HG03060 (cell line): ENCODE results near the gene NAGA.

Source experiments
- ATAC-seq: cut with Tn5 transposase; IDR thresholded peaks from one replicate; pipeline ENCODE4 v1.9.1; 2021; ENCODE audit warnings: low read depth, moderate number of reproducible peaks; ENCODE audit not compliant: unreplicated experiment

The NAGA gene

DNA sequence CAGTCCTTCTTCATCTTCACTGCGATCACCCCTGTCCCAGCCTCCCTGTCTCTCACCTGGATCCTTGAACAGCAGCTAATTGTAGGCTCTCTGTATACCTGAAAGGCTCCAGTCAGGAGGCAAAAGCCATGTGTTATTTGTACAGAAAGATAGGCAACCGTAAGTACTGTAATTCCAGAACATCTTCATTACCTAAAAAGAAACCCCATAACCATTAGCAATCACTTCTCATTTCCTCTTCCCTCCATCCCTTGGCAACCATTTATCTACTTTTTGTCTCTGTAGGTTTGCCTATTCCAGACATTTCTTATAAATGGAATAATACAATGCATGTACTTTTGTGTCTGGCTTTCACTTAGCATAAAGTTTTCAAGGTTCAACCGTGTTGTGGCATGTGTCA is 17.8 kb downstream of the NAGA start:
- no peak for ATAC-seq

DNA sequence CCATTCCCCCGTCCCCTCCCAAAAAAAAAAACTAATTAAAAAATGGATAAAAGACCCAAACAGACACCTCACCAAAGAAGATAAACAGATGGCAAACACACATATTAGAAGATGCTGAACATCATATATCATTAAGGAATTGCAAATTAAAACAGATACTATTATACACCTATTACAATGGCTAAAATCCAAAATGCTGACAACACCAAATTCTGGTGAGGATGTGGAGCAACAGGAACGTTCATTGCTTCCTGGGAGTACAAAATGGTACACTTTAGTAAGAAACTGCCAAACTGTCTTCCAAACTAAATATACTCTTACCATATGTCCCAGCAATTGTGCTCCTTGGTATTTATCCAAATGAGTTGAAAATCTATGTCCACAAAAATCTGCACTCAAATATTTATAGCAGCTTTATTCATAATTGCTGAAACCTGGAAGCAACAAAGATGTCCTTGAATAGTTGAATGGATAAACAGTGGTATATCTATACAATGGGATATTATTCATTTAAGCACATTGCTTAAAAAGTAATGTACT is 19.9 kb downstream of the NAGA start:
- no peak for ATAC-seq

GRCh38 chr22:42041784-42042183 is 28.8 kb downstream of the NAGA start:
- no peak for ATAC-seq

- no peak for ATAC-seq
Measured at GRCh38 chr22:42039271-42039670, 31.3 kb downstream of the NAGA start.

DNA sequence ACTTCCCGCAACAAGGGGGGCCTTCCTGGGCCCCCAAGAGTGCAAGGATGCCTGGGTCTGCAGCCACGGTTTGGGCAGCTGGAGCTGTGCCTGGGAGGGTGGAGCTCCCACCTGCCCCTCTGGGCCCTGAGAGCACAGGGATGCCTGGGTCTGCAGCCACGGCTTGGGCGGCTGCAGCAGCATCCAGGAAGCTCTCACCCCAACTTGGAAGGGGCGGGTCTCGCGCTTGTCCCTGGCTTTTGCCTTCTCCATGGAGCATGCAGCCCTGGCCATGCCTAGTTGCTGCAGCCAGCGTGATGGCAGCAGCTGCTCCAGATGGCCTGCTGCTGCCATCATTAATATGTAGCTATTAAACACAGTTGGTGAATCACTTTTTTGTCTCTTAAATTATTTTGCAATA is 35.4 kb downstream of the NAGA start:
- no peak for ATAC-seq

DNA sequence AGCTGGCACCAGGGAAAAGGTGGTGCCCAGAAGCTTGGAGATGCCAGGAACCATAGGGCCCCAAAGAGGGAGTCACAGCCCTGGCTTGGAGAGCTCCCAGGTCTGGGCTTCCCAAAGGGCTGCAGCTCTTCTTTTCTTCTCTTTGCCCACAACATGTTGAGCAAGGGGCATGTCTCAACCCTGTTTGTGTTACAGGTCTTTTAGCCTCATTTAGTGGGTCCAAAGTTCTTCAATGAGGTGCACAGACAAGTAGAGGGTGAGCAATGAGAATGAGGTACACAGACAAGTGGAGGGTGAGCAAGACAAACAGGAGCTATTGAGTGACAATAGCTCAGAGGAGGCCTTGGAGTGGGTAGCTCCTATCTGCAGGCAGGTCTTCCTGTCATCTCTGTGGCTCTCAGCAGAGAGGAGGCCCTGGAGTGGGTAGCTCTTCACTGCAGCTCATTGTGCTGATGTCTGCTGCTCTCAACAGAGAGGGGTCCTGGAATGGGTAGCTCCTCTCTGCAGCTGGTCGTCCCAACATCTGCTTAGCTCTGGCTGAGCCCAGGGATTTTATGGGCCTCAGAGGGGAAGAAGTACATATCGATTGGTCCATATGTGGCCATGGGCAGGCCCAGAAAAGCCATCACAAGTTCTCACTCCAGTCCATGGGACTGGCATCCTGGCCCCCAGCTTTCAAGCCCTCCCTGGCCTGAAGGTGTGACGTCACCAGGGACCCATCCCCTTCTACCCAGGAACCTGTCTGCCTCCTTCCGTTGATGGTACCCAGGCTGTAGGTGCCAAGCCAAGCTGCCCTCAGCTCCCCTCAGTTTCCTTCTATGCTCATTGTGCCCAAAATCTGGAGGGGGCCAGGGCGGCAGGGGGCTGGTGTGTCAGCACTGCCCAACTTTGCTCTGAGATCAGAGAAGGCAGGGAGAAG is 37.1 kb downstream of the NAGA start:
- ATAC-seq: no peak

- no peak for ATAC-seq
Measured at GRCh38 chr22:42026705-42027104, 43.9 kb downstream of the NAGA start.

GRCh38 chr22:42025421-42025820 is 45.2 kb downstream of the NAGA start:
- no peak for ATAC-seq

GRCh38 chr22:42022162-42022847 is 48.3 kb downstream of the NAGA start:
- ATAC-seq: no peak

GRCh38 chr22:42021571-42021970 is 49.0 kb downstream of the NAGA start:
- ATAC-seq: no peak

- no peak for ATAC-seq
Measured at GRCh38 chr22:42018224-42018623, 52.4 kb downstream of the NAGA start.

GRCh38 chr22:42016111-42016510 is 54.5 kb downstream of the NAGA start:
- ATAC-seq: no peak

GRCh38 chr22:42013385-42013784 is 57.2 kb downstream of the NAGA start:
- no peak for ATAC-seq

DNA sequence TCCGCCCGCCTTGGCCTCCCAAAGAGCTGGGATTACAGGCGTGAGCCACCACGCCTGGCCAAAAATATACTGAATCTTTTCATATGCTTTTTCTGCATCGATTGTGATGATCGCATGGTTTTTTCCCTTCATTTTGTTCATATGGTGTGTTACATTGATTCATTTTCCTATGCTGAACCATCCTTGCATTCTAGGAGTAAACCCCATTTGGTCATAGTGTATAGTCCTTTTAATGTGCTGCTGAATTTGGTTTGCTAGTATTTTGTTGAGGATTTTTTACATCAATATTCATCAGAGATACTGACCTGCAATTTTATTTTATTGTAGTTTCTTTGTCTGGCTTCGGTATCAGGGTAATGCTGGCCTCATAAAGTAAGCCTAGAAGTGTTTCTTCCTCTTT is 59.8 kb downstream of the NAGA start:
- no peak for ATAC-seq
